Measurements from ENCODE around the gene WHRN.

Gene WHRN

GRCh38 chr9:114357911-114358328 is 147.4 kb downstream of the WHRN start:
- DNase-seq = no peak

GRCh38 chr9:114357360-114357759 is 147.9 kb downstream of the WHRN start:
- DNase-seq = no peak

- no peak for DNase-seq
Measured at GRCh38 chr9:114356792-114357191, 148.5 kb downstream of the WHRN start.

GRCh38 chr9:114355821-114356220 is 149.5 kb downstream of the WHRN start:
- no peak for DNase-seq

Data from NCI-H524 (cell line).